ENCODE data around the gene MCUR1. TPM values are rescaled to one million over a fixed set of nuclear protein-coding genes. Genes with fewer than 3 reads are reported as not detected.

MCUR1 gene
- total RNA-seq, 1 experiment from 2014 or later, result 35.4 TPM

DNA sequence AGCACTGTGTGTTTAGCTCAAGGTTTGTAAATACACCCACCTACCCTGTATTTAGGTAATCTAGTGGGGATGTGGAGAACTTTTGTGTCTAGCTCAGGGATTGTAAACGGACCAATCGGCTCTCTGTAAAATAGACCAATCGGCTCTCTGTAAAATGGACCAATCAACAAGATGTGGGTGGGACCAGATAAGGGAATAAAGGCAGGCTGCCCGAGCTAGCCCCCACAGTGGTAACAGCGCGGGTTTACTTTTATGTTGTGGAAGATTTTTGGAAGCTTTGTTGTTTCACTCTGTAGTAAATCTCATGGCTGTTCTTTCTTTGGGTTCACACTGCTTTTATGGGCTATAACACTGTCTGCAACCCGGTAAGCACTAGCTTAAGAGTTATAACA, 70.6 kb downstream of the MCUR1 start:
- no peak overlapping the region for H2BK5ac ChIP-seq (ENCODE audit: insufficient read length, low read length)
- no peak overlapping the region for H3T11ph ChIP-seq (ENCODE audit: low read length)
- H2AK5ac ChIP-seq (ENCODE audit: insufficient read length, low read length), result no peak overlapping the region
- no peak overlapping the region for H2BK15ac ChIP-seq (ENCODE audit: low read depth, low read length)
- no peak overlapping the region for H2BK120ac ChIP-seq (ENCODE audit: low read depth, low read length, poor library complexity, severe bottlenecking)
- Mint-ChIP-seq H3K4me1 (no peaks in the 10 kb centered on the region), H3K4me3 (no peak overlapping the region), H3K27me3 (ENCODE audit: low read depth) (no peaks in the 10 kb centered on the region; the same call in 1 of the 2 replicates), H3K9me3 (peaks cover 0 to 2% of the 10 kb centered on the region in 2 experiments; a peak in 2 of 5 replicates), H3K27ac (no peak overlapping the region), H3K36me3 (ENCODE audit: insufficient read depth in 1 of 3, low read depth in 3 of 3) (no peaks in the 10 kb centered on the region; a peak in 1 of 7 replicates)
- no peak overlapping the region for H3K4ac ChIP-seq (ENCODE audit: low read depth, low read length)
- no peak overlapping the region for H3K14ac ChIP-seq (ENCODE audit: insufficient read depth, low read length)
- no peaks in the 10 kb centered on the region for H3K79me2 ChIP-seq (ENCODE audit: insufficient read depth, low read length)
- no peaks in the 10 kb centered on the region for H3K79me1 ChIP-seq (ENCODE audit: insufficient read depth, low read depth, low read length, poor library complexity, severe bottlenecking)
- no peak overlapping the region for H3K56ac ChIP-seq (ENCODE audit: insufficient read length, low read depth, low read length)
- no peak overlapping the region for H4K8ac ChIP-seq (replicated peaks; ENCODE audit: insufficient read length, low read depth, low read length)
- H2AFZ ChIP-seq (ENCODE audit: low read length), result no peak overlapping the region
- no peaks in the 10 kb centered on the region for H3K4me1 ChIP-seq (ENCODE audit: insufficient read depth, low read length)
- no peaks in the 10 kb centered on the region for H3K23me2 ChIP-seq (ENCODE audit: insufficient read length, low read depth, low read length, poor library complexity, severe bottlenecking)
- TF ChIP-seq, protein P1, sequence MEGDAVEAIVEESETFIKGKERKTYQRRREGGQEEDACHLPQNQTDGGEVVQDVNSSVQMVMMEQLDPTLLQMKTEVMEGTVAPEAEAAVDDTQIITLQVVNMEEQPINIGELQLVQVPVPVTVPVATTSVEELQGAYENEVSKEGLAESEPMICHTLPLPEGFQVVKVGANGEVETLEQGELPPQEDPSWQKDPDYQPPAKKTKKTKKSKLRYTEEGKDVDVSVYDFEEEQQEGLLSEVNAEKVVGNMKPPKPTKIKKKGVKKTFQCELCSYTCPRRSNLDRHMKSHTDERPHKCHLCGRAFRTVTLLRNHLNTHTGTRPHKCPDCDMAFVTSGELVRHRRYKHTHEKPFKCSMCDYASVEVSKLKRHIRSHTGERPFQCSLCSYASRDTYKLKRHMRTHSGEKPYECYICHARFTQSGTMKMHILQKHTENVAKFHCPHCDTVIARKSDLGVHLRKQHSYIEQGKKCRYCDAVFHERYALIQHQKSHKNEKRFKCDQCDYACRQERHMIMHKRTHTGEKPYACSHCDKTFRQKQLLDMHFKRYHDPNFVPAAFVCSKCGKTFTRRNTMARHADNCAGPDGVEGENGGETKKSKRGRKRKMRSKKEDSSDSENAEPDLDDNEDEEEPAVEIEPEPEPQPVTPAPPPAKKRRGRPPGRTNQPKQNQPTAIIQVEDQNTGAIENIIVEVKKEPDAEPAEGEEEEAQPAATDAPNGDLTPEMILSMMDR (conservative IDR thresholded peaks at IDR 0.05), result no peak
- no peak overlapping the region for H4K91ac ChIP-seq (ENCODE audit: insufficient read length, low read depth, low read length)
- DNase-seq, result no peak
- no CpG with 5 or more reads among the region's 7 CpGs for WGBS (ENCODE audit: extremely low coverage, insufficient read length, low lambda C conversion rate)
- no peak overlapping the region for H3K9ac ChIP-seq (ENCODE audit: extremely low read depth, insufficient read length, low read length)
- no peaks in the 10 kb centered on the region for H3K9me3 ChIP-seq (ENCODE audit: control insufficient read depth, low read depth, low read length)
- no peaks in the 10 kb centered on the region for H3K27me3 ChIP-seq (ENCODE audit: insufficient read depth, low read length)
- no peaks in the 10 kb centered on the region for H4K20me1 ChIP-seq (ENCODE audit: control insufficient read depth, insufficient read depth, insufficient read length)
- no peak overlapping the region for H3K23ac ChIP-seq (ENCODE audit: insufficient read length, low read depth, low read length)
- no peak overlapping the region for H2BK12ac ChIP-seq (ENCODE audit: insufficient read length, low read depth, low read length)
- no peak overlapping the region for H3K4me2 ChIP-seq (ENCODE audit: insufficient read depth, insufficient read length, low read length)
- no peak overlapping the region for H4K5ac ChIP-seq (ENCODE audit: insufficient read length, low read depth, low read length)
- H3K27ac ChIP-seq (ENCODE audit: insufficient read length, low read depth, low read length), result no peak overlapping the region
- H2BK20ac ChIP-seq (ENCODE audit: low read depth, low read length, poor library complexity, severe bottlenecking), result no peak overlapping the region
- no peak overlapping the region for H3K18ac ChIP-seq (ENCODE audit: insufficient read length, low read depth, low read length)
